Stimulated activated CD8-positive, alpha-beta memory T cell treated with anti-CD3 and anti-CD28 coated beads, Interleukin-4, amount 100 ng/mL, for 24 hours (primary cell): ENCODE results near the gene ROR1.

Experiments
- DNase-seq: peaks from one replicate; pipeline ENCODE4 v3.0.0-alpha.2; 2020; ENCODE audit warnings: low read depth

Gene ROR1

GRCh38 chr1:64060611-64061302, 286.9 kb downstream of the ROR1 start:
- no peak for DNase-seq

- no peak for DNase-seq
These were observed 287.8 kb downstream of the ROR1 start for GRCh38 chr1:64061430-64062104.

GRCh38 chr1:64062529-64062928, 288.7 kb downstream of the ROR1 start:
- no peak for DNase-seq

GRCh38 chr1:64062941-64063581, 289.2 kb downstream of the ROR1 start:
- no peak for DNase-seq

GRCh38 chr1:64065571-64065970, 291.8 kb downstream of the ROR1 start:
- DNase-seq, result no peak

- no peak for DNase-seq
These were observed 298.4 kb downstream of the ROR1 start for GRCh38 chr1:64072089-64072793.

DNA sequence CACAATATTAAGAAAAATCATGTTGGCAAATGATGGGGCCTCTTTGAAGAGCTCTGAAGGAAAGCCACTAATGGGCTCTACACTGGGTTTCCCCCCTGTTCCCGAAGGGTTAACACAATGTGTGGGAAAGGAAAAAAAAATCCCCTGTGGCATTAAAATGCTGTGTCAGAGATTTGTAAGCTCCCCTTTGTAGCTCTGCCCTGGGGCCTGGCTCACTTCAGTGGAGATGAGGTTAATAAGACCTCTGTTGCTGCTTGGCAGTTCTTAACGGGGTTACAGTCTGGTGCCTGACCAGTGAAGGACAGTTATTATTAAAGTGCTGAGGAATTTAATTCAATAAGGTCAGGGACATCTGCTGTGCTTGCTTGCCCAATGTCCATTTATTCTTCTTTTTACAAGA, 299.9 kb downstream of the ROR1 start:
- DNase-seq, result no peak

GRCh38 chr1:64074767-64075166, 300.9 kb downstream of the ROR1 start:
- no peak for DNase-seq

DNA sequence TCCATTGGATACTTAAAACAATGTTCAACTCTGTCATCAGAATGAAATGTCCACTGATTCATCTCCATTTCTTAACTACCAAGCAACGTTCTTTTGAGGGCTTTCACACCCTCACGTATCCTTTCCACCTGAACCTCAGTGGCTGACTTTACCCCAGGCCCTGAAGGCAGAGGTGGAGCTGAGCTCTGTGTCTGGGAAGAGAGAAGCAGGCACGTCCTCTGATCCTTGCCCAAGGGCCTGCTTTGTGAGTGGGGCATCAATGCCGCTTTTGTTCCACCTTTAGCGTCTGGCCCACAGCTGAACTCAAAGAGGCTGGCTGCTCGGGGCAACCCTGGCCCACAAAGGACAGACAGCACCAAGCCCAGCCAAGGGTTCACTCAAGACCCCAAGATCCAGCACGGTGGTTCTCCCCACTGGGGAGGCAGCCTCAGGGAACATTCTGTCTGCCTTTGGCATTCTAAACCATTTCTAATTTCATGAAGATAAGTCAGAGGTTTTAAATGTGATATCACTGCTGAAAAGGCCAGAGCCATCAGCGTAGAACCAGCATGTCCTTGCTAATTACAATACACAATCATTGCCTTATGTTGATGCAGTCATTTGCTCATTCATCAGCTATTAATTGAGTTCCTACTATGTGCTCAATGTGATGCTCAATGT, 303.6 kb downstream of the ROR1 start:
- no peak for DNase-seq

DNA sequence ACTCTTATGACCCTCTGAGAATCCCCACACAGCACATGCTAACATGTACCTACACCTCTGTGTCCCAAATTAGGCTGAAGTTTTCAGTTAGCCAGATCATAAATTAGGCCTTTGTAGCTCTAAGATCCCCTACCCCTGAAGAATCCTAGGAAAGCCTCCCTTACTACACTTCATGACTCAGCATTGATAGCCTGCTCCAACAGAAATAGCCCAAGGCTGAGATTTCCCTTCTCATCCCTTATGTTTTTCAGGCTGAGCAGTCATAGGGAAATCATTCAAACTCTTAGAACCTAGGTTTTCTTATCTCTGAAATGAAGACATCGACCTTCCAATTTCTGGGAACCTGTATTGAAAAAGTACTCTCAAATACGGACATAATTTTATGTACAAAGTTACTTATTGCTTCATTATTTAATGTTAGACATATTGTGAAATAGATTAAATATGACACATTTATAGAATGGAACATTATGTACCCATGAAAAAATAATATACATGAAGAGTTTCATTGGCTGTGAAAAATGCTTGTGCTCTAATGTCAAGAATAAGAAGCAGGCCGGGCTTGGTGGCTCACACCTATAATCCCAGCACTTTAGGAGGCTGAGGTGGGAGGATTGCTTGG, 307.2 kb downstream of the ROR1 start:
- no peak for DNase-seq

GRCh38 chr1:64082459-64082858, 308.6 kb downstream of the ROR1 start:
- DNase-seq, result no peak

GRCh38 chr1:64084451-64084850, 310.6 kb downstream of the ROR1 start:
- DNase-seq, result no peak

- DNase-seq, result no peak
These were observed 314.0 kb downstream of the ROR1 start for GRCh38 chr1:64087768-64088167.

DNA sequence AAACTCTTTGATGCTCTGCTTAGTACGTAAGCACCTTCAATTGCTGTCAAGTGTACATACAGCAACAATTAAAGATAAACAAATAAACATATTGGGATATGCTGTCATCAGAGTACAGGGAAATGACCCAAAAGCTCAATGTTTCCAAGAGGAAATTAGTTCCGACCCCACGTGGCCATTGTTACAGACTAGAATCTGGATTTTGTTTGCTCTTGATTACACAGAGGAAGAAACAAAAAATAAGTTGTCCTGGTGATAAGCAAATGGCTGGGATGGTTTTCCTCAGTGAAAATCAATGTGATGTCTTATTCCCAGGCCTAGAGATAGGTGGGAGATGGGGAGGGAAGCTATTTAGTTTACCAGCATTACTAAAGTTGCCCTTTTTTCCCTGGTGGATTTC, 316.6 kb downstream of the ROR1 start:
- no peak for DNase-seq

- no peak for DNase-seq
These were observed 319.1 kb downstream of the ROR1 start for GRCh38 chr1:64092851-64093371.

DNA sequence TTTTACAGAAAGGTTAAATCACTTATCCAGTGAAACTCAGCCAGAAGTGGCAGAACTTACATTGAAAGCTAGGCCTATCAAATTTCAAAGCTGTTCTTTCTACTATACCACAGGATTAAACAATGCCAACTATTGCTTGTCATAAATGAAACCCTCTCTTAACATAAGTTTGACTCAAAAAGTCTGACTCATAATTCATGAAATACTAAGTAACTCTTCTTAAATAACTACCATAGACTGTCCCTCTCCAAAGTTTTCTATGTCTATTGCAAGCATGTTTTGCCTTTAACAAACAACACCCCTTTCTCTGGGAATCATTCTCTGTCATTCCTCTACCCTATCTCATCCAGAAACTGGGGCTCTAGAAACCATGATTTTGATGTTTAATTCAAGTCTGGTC, 320.1 kb downstream of the ROR1 start:
- DNase-seq, result no peak

GRCh38 chr1:64095832-64096231, 322.0 kb downstream of the ROR1 start:
- DNase-seq, result no peak

DNA sequence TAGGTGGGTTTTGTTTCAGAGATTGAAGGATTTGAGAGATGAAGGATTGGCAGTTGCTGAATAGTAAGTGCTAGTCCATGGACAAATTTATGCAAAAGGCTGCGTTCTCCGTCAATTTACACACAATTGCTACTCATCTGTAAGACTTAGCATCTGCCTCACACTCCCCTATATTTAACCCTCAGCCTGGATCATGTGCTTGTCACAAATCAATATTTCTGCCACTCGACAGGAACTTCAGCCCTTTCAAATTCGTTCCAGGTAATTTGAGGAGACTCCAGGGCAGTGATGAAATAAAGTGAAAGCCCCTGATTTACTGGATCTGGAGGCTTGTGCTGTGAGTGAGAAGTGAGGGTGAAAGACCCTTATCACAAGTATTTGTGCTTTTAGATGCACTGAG, 324.0 kb downstream of the ROR1 start:
- no peak for DNase-seq

- no peak for DNase-seq
These were observed 324.6 kb downstream of the ROR1 start for GRCh38 chr1:64098436-64098835.

DNA sequence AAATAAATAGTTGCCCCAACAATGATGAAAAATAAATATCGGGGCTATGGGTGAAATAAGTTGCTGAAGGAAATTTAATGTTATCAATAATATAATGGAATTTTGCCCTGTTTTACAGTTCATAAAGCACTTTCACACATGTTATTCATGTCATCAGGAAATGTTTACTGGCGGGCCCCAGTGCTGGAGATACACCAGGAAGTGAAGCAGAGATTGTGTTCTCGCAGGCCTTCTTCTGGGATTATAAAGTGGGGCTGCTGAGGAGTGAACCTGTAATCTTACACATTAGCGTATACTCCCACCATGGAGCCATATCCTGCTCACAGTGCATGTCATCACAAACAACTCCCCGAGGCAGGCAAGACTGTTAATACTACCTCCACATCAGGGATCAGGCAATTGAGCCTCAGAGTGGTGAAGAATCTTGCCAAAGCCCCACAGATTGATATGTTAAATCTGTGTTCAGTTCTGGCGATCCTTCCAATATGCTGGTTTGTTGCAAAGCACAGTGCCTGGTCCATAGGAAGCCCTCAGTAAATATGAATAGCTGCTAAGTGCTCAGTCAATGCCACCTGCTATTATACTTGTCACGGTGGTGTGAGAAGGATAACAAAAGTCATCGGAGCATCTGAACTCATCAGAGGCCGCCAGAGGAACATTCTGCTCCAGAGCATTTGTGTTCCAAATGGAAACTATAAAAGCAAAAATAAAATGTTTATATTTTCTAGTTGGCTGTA, 325.2 kb downstream of the ROR1 start:
- no peak for DNase-seq

DNA sequence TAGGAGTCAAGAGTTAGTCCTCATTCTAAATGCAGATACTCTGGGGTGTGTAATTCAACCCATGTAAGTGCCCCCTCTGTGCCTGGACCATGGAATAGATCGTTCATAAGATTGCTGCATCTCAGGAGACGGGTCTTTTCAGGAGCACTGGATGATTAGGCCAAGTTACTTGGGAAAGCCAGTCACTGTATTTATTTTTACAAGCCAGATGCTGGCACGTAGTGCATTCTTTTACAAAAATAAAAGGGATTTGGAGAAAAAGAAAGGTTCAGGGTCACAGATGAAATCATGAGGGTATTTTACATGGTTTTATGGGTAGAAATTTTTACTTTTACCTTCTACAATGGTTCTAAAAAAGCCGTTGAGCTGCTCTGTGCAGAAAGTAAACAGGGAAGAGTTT, 327.0 kb downstream of the ROR1 start:
- DNase-seq, result no peak
